GM21381 (cell line): ENCODE measurements around the gene DGCR6.
"Not testable (repeated sequence)": the region's sequence is repeated elsewhere in the genome, so short reads cannot be mapped to it uniquely, and the experiment has no call there.

Experiments
- ATAC-seq: cut with Tn5 transposase; IDR thresholded peaks from one replicate; pipeline ENCODE4 v1.9.1; 2021; ENCODE audit warnings: mild to moderate bottlenecking, moderate library complexity; ENCODE audit not compliant: unreplicated experiment

Gene DGCR6

DNA sequence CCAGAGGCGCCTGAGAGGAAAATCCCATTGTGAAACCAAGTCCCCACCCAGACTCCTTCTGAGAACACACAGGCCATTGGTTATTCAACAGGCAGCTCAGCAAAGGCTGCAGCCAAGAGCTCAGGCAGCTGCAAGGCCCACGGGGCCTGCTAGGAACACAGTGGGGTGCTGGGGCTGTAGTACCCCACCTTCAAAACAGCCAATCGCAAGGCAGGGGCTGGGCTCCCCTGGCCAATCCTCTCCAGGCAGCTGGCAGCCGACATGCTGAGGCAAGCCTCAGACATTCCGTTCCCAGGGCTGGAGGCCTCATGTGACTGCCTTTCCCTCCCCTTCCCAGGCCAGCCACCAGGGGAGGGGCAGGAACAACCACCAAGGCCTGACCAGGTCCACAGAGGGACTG, 23.3 kb downstream of the DGCR6 start:
- ATAC-seq, result no peak

DNA sequence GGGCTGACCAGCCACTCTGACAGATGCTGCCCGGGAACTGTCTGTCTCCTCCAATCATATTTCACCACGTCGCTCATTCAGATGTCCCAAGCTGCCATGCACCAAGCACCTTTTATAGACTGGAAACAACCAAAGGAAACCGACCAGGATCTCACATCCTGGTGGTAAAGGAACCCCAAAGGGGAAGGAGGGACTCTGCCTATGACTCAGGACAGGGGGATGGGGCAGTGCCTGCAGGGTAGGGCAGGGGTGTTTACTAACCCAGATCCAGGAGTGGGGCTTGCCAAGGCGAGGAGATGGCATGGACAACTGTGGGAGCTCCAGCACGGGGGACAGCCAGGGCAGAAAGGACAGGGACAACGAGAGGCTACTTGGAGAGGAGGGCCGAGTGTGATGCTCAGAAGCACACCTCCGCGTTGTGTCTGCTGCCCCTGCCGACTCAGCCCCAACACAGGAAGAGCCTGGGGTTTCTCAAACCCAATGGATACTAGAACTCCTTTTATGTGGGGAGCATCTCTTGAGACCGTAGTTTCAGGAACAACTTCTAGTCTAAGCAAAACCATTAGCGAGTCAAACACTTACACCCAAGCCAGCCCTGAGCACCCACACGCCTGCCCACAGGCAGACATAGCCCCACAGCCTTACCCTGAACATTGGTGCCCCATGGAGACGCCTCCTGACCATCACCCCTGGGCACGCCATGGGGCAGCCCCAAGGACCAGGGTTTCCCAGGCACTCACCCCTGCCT, 26.0 kb downstream of the DGCR6 start:
- ATAC-seq, result no peak

DNA sequence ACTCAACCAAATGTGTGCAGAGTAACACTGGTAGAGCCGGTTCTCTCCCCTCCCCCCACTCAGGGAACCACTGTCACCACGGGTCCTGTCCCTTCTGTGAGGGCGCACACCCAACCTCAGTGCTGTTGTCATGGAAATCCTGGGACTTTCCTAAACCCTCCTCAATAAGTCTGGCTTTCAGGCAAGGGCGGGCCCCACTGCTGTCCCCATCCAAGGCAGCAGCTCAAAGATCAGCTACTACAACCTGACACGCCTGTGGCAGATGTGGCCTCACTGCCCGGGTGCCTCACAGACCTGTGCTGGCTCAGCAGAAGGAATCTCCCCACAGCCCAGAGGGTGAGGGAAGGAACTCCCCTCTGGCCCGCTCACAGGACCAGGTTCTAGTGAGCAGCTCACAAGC, 27.8 kb downstream of the DGCR6 start:
- ATAC-seq, result no peak

DNA sequence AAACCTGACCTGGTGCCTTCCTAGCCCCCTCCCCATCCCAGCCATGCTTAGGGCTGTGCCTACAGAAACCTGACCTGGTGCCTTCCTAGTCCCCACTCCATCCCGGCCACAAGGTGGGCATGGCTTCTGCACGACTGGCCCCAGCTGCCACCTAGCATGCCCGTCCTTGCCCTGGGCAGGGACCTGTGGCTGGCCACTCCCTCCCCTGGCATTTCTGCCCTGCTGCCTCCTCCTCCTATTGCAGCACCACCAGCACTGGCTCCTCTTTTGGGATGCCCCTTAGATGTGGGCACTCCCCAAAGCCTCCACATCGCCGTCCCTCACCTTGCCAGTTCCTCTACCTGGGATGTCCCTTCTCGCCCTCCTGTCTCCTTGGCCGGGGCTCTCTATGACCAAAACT, 28.6 kb downstream of the DGCR6 start:
- not testable (repeated sequence) for ATAC-seq

DNA sequence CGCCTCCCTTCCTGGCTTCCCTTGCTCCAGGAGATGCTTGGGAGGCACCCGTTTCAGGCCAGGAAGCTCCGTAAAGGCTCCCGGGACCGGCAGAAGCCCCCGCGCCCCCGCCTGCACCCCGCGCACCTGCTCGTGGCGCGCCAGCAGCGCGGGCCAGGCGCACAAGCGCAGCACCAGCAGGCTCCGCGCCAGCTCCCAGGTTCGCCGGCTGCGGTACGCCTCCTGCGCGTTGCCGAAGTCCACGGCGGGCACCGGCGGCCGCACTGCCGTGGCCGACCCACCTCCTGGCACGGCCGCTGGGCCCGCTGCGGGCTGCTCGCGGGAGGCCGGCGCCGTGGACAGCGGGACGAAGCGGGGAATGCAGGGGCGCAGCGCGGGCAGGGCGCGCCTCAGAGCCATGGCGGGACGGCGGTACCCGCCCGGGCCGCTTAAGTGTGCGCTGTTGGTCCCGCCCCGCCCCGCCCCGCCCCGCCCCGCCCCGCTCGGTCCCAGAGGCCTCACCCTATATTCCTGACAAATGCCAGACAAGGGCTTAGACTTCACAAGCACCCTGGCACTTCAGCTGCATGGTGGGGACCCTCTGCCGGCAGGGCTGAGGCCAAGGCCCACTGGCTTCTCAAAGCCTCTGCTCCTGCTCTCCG, 29.9 kb downstream of the DGCR6 start, which contains the start of gene PRODH:
TSS of gene PRODH (minus strand) at position 405 of the 641 bp plus-strand sequence. CDS start at position 399, 6 bp downstream.
- ATAC-seq, result no peak

DNA sequence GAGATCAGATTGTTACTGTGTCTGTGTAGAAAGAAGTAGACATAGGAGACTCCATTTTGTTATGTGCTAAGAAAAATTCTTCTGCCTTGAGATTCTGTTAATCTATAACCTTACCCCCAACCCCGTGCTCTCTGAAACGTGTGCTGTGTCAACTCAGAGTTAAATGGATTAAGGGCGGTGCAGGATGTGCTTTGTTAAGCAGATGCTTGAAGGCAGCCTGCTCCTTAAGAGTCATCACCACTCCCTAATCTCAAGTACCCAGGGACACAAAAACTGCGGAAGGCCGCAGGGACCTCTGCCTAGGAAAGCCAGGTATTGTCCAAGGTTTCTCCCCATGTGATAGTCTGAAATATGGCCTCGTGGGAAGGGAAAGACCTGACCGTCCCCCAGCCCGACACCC, 32.6 kb downstream of the DGCR6 start:
- ATAC-seq, result not testable (repeated sequence)

DNA sequence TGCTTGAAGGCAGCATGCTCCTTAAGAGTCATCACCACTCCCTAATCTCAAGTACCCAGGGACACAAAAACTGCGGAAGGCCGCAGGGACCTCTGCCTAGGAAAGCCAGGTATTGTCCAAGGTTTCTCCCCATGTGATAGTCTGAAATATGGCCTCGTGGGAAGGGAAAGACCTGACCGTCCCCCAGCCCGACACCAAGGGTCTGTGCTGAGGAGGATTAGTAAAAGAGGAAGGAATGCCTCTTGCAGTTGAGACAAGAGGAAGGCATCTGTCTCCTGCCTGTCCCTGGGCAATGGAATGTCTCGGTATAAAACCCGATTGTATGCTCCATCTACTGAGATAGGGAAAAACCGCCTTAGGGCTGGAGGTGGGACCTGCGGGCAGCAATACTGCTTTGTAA, 41.0 kb downstream of the DGCR6 start:
- not testable (repeated sequence) for ATAC-seq

DNA sequence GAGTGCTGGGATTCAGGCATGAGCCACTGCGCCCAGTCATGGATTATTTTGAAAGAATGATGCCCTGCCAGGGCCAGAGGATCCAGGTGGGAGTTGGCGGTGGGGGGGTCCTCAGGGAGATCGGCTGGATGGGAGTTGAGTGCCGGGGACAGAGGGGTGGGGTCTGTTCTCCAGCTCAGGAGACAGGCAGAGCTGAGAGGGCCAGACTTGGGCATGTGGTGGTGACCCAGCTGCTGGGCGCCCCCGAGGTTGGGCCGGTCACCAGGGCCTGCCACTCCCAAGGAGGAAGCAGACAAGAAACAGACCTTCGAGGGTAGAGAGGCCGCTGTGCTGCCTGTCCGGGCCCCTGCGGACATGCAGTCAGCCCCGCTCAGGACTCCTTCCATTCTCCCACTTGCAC, 41.8 kb downstream of the DGCR6 start:
- ATAC-seq, result no peak

DNA sequence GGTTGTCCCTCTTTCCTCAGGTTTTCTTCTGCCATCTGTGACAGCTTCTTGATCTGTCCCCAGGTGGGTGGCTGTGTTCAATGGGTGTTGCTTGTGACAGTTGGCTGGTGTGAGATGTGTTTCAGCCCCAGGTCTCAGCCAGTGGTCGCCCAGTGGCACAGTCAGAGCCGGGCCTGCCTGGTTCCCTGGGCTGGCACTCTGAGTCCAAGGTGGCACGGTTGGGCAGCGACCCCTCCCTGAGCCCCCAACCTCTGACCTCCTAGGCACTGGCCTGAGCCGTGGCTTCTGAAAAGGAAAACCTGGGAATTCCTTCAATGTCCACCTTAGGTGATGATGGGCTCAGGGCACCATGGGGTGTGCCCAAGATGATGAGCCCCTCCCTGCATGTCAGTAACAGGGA, 44.0 kb downstream of the DGCR6 start:
- no peak for ATAC-seq

DNA sequence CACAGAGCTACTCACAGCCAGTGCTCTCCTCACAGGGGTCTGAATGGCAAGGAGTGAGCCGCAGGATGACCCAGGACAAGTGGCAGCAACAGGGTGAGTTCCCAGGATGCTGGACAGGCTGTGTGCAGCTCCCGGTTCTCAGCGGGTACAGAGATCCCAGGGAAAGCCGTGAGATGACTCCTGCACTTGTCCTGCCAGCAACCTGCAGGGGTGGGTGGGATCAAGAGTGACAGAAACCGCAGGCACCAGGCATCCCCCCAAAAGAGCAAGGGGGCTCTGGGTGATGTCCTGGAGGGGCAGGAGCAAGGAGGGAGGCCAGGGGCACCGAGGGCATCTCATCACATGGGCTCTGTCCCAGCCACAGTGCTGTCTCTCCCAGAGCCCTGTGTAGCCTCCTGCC, 45.9 kb downstream of the DGCR6 start:
- no peak for ATAC-seq

DNA sequence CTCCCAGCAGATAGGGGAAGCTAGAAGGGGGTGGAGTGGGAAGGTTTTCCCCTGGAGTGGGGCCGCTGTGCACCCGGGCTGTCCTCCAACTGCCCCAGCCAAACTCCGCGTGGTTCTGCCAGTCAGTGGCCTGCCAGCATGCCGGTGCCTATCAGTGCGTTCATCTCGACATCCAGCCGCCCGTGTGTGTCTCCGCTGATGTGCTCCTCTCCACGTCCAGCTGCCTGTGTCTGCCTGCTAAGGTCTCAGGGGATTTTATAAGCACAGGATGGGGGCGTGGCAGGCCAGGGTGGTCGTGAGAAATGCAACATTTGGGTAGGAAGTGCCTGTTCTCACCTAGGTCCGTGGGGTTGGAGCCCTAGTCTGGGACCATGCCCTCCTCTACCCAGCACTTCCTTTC, 47.0 kb downstream of the DGCR6 start:
- ATAC-seq, result not testable (repeated sequence)

DNA sequence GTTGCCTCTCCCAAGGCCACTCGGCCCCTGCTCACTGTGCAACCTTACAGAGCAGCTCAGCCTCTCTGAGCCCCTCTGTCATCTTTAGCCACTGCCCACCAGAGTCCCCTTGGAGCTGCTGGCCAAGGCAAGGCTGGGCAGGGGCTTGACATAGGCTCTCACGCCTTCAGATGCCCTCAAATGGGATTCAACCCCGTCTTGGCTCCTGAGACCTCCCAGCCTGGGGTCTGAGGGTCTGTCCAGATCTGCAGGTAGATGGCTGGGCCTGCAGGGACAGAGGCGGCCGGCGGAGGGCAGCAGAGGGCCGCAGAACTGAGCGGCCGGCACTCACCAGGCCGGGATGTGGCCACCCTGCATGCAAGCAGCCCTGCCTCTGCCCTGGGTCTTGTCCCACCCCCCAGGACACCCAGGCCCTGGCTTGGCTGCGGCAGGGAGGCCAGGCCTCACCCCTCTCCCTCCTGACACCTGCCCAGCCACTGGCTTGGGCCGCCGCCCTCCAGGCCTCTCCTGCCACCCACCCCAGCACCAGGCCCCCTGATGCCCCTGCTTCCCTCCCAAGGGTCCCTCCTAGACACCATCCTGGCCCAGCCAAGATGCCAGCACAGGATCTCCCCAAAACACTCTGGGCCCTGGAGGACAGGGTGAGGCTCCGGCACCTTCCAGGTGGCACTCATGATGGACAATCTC, 48.3 kb downstream of the DGCR6 start:
- ATAC-seq, result not testable (repeated sequence)

DNA sequence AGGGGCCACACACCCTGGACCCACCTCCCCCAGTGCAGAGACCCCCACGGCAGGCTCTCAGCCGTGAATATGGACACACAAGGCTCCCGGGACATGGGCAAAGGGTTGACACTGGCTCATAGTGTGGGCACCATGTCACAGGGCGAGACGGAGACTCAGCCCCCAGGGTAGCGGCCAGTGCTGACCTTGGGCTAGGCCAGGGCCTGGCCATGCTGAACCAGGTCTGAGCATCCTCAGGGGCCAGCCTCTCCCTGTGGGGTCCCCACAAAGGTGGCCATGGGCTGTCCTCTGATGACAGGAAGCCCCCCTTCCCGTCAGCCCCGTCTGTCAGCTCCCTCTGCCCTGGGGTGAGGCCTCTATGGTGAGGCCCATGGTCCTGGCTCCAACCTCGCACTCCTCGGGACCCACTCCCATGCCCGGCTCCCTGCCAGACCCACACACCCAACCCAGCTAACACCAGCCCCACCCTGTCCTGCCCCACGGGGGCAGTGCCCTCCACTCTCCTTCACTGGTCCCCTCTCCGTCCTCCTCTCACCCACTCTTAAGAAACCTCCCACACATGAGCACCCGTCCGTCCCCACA, 49.0 kb downstream of the DGCR6 start:
- ATAC-seq, result no peak

DNA sequence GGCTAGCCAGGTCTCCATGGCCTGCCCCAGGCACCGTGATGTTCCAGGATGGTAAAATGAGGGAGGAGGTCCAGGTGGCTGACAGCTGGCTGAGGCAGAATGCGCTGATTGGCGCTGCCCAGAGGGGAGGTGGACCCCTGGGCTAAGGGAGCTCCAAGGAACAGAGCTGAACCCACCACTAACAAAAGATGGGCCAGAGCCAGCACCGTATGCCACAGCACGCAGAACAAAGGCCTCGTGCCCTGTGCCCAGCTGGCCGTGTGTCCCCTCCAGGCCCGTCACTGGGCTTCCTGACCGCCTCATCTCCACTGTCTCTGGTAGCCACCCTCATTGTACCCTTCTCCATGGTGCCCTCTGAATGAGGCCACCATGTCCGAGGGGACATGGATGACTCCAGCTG, 49.6 kb downstream of the DGCR6 start:
- ATAC-seq, result no peak

DNA sequence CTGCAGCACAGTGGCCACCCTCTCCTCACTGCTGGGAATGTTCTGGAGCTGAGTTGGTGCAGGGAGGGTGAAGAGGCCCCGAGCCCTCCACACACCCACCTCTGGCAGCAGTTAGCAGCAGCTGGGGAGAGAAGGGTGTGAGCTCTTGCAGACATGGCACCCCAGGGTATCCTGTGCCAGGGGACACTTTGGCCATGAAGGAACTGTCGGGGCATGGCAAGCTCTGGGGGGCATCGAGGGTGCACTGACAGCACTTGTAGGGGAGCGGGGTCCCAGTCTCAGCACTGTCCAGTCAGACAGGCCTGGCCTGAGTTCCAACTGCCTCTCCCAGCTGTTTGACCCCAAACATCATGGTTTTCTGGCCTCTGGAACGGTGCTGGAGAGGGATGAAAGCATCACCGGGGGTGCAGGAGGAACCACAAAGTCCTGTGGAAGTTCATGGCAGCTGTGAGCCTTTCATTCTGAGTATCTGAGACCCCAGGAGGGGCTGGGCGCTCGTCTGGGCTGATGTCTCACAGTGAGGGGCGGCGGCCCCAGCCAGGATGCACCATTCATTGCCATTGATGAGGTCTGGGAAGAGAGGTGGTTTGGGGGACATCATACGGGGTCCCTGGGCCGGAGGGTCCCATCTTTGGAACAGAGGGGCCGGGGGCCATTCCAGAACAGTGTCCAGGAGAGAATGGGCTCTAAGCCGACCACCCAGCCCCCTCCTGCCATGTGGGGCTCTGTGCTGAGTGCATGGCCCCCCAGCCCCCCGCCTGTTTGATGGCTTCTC, 50.2 kb downstream of the DGCR6 start:
- not testable (repeated sequence) for ATAC-seq

DNA sequence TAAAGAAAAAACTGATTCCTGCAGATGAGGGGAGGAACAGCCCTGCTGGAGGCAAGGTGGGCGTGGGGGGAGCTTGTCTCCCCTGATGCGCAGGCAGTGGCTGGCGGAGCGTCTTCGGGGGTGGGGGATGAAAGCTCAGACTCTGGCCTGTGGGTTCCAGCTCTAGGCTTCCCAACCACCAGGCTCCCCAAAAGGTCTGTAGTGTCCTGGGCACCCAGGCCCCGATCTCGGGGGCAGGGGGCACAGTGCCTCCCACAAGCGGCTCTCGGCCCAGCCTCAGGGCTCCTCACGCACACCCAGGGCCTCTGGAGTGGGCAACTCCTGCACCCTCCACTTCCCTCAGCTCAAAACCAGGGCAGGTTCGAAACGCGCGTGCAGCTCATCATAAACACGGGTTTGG, 50.8 kb downstream of the DGCR6 start:
- ATAC-seq, result not testable (repeated sequence)

DNA sequence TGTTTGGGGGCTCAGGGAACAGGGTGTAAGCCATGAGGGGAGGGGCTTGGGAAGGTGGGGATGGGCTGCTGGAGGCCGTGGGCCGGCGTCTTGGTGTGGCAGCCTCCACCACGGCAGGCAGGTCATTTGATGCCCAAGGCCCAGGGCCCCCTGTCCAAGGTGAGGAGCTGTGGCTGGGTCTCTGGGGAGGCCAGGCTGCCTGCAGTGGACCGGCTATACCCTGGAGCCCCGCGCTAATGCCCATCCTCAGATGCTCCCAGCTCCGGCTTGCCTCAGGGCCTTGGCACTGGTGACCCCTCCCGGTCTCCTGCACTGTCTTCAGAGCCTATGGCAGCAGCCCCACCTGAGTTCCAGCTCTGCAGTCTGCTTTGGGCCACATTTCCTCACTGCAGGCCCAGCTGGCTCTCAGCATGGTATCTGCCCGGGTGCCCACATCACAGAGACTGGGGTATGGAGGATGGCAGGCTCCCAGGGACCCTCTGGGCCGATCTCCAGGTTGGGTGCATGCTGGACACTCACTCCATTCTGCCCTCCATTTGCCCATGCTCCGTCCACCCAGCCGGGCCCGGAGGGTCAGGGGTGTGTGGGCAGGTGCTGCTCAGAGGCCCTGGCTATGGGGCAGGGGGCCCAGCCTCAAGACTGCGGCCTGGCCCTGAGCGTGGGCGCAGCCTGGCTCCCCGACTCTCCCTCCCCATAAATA, 51.7 kb downstream of the DGCR6 start:
- not testable (repeated sequence) for ATAC-seq

DNA sequence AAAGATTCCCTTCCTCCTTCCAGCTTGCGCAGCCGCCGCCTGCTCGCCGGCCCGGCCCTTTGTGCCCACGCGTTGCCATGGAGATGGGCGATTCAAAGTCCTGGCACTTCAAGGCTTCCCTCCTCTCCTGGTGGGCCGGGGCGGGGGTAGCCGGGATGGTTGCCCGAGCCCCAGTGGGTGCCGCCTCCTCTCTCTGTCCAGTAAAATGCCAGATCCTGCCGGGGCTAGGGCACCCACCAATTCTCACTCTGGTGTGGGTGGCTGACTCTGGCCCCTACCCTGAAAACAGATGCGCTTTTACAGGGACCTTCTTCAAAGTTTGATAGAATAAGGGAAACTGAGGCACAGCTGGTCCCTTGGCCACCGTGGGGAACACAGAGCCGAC, 52.2 kb downstream of the DGCR6 start:
- ATAC-seq, result not testable (repeated sequence)

DNA sequence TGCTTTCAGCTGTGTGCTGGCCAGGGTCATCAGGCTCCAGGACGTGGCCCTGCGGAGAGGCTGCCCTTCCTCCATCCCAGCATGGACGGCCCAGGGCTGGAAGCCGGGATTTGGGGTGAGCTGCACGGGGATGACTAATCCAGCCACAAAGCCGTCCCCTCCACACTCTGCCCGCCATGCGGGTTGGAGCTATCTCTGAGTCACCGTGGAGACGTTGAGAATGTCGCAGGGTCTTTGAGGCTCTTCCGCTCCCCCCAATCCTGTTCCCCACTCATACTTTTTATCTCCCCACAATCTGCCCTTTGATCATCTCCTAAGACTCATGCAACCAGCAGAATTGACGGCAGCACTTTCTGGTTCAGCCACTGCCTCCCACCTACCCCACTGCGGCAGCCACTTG, 52.6 kb downstream of the DGCR6 start:
- ATAC-seq, result not testable (repeated sequence)

DNA sequence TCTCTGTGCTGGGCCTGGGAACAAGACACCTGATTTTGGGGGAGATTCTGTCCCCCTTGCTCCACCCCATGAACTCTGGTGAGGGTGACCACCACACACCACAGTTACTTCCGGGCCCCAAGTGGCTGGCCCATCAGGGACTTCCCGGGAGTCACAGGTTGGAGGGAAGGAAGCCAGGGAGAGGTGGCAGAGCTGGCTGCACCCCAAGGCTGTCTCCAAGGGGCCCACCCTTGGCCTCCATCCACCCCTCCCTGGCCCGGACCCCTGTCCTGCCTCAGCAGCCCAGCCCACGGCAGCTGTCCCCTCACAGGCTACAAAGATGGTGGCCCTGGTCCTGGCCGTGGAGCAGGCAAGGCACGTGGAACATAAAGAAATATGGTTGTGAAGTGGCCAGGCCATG, 53.1 kb downstream of the DGCR6 start:
- not testable (repeated sequence) for ATAC-seq
